SH-SY5Y (cell line): Measurements from ENCODE around the gene ZNF174.

Experiments
- GATA2 ChIP-seq: IDR thresholded peaks from 2 replicates; pipeline ENCODE4 v1.6.1; 2011; ENCODE audit warnings: mild to moderate bottlenecking, low read depth, low read length
- GATA3 ChIP-seq: IDR thresholded peaks from 2 replicates; pipeline ENCODE4 v1.6.1; 2011; ENCODE audit warnings: low read depth, mild to moderate bottlenecking, low read length, moderate library complexity

DNA sequence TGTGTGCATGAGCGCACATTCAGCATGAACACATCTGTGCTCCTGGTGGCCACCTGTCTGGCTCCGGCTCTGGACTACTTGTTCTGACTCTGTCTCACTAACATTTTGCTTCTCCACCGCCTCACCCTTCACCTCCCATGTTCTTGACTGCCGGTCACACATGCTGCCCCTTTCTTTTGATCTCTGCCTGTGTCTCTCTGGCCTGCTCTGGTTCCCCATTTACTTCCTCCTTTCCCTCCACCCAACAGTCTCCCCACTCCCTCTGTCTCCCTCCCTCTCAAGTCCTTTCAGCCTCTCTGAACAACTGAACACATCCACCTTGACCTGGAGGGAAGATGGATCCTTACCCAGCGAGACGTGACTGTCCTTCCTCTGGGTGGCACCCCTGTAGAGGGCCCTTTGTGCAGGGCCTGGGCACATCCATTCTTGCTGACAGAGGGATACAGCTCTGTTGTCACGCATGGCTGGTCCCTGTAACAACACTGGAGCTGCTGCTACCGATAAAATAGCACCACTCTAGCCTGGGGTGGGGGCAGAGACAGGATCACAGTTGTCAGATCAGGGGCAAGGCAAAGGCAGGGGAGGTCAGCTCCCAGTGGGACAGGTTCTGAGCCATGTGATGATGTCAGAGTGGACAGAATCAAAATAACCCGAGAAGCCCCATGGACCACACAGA is 11.2 kb upstream of the ZNF174 start:
- no peak for TF ChIP-seq GATA2
- no peak for TF ChIP-seq GATA3
